ENCODE results near the gene DNM1.

DNM1 gene

DNA sequence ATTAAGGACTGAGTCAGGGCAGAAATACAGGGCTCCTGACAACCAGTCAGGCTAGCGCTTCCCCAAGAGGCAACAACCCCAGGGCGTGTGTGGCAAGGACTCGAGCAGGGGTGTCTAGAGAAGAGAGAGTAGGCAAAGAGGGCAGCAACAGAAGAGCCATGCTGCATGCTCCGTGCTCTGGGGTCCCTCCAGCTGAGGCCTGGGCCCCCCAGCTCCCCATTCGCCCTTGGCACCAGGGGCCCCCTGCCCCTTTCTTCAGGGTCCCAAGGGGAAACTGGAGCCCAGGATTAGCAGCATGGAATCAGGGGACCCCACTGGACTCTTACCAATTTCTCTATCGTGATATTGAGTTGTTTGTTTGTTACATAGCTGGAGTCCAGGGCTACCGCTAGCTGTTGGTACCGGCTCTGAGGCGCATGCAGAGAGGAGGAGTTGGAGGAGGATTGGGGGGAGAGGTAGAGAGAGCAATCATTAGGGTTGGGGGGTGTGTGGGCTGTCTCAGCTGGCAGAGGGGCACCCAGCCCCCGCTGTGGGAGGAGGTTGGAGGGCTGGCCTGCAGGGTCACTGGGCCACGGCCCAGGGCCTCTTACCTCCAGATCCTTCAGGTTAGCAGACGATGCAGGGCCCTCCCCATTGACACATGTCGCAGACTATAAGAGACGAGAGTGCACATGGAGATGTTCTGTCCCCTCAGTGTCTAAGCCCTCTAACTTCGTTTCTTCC is 63.9 kb downstream of the DNM1 start:
- TF ChIP-seq CTCF (IDR thresholded peaks at IDR 0.05; ENCODE audit: insufficient read depth, low read length, missing control alignments) = no peak
- ChIA-PET POLR2A (interaction anchor here (1.0 kb wide), 1 partner anchor 22 kb away, joined by 3 read pairs; no protein-coding TSS in a partner anchor), CTCF (interaction anchor here (0.6 to 5.2 kb wide), 2 partner anchors 12 to 86 kb away, joined by 3 to 32 read pairs; no protein-coding TSS in a partner anchor)
- no peak for DNase-seq (ENCODE audit: low read depth, low spot score)
- no peak overlapping the region for H3K4me3 ChIP-seq (ENCODE audit: low read depth, low read length)

DNA sequence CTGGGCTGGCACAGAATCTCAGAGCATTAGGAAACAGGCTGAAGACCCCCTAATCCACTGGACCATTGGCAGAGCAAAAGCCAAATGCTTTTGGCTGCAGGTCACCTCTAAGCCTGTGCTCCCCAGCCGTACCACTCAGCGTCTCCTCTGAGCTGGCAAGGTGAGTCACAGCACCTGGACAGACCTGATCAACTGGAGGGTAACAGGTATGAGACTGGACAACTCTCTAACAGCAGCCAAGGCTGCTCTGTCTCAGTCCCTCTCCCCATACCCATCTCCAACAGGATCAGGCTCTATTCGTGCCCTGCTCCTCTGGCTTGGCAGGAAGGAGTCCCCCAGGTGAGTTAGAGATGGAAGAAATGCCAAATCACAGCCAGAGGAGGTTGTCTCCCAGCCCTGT is 67.9 kb downstream of the DNM1 start:
- no peak for DNase-seq (ENCODE audit: low read depth, low spot score)
- H3K4me3 ChIP-seq (ENCODE audit: low read depth, low read length) = no peak overlapping the region
- no peak for TF ChIP-seq CTCF (IDR thresholded peaks at IDR 0.05; ENCODE audit: insufficient read depth, low read length, missing control alignments)
- ChIA-PET POLR2A (no interaction called here), CTCF (interaction anchor here (1.1 to 1.6 kb wide), 2 partner anchors 19 to 72 kb away, joined by 3 read pairs; no protein-coding TSS in a partner anchor)

GRCh38 chr9:128271512-128271911 is 68.3 kb downstream of the DNM1 start:
- CTCF ChIA-PET = interaction anchor here (1.1 to 1.6 kb wide), 2 partner anchors 19 to 71 kb away, joined by 3 read pairs; no protein-coding TSS in a partner anchor
- H3K4me3 ChIP-seq (ENCODE audit: low read depth, low read length) = no peak overlapping the region

DNA sequence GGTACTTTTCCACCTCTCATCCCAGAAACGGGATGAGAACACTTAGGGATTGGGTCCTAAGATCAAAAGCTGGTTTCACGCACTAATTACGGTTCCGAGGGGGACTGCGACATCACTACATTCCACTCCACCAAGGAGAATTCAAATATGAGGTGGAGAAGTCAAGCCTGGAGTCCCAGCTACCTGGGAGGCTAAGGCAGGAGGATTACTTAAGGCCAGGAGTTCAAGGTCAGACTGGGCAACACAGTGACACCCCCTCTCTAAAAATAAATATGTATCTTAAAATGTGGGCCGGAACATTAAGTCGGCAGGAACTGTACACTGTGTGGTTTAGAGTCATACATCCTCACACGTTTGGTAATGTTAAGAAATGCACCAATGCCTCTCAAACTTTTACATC is 71.1 kb downstream of the DNM1 start:
- no peak for DNase-seq (ENCODE audit: low read depth, low spot score)
- H3K4me3 ChIP-seq (ENCODE audit: low read depth, low read length) = peak overlapping the region; percentile 92
- POLR2A ChIA-PET = no interaction called here
- no peak for TF ChIP-seq CTCF (IDR thresholded peaks at IDR 0.05; ENCODE audit: insufficient read depth, low read length, missing control alignments)
- CTCF ChIA-PET = interaction anchor here (1.2 to 1.9 kb wide), 2 partner anchors 10 to 19 kb away, joined by 4 to 6 read pairs; no protein-coding TSS in a partner anchor

More at GRCh38 chr9:128271512-128271911, 68.3 kb downstream of the DNM1 start:
- TF ChIP-seq CTCF (IDR thresholded peaks at IDR 0.05; ENCODE audit: insufficient read depth, low read length, missing control alignments) = no peak
- POLR2A ChIA-PET = no interaction called here
- DNase-seq (ENCODE audit: low read depth, low spot score) = no peak

DNA sequence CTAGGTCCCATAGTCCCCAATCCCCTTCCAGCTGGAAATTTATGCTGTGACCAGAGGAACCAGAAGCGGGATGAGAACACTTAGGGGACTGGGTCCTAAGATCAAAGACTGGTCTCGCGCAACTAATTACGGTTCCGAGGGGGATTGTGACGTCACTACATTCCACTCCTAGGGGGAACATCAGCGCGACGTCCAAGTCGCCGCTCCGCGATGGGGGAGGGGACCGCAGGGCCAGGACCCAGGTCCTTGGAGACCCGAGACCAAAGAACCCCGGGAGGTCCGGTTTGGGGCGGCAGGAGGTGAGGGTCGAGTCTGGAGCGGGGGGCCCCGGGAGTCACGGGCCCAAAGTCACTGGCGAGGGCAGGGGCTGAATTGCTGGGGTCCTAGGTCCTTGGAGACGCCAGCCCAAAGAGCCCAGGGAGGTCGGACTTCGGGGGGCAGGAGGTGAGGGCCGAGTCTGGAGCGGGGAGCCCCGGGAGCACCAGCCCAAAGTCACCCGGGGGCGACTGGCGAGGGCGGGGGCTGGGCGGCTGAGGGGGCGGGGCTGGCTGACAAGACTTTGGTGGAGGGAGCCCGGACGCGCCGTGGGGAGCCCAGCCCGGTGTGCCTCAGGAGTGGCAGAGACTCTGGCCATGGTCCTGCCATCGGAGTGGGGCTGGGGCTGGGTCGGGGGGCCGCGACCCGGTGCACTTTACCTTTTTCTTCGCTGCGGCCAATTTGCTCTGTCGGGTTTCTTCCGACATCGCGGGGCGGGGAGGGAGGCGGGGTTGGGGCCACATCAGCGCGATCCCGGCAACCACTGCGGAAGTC is 72.2 kb downstream of the DNM1 start, which contains the start of gene GOLGA2:
Gene GOLGA2 (minus strand): TSS at position 810 of the 810 bp plus-strand sequence. CDS start 31 bp downstream, at position 779.
- no peak for DNase-seq (ENCODE audit: low read depth, low spot score)
- H3K4me3 ChIP-seq (ENCODE audit: low read depth, low read length) = peak within 1 kb of the TSS; percentile 92
- no peak for TF ChIP-seq CTCF (IDR thresholded peaks at IDR 0.05; ENCODE audit: insufficient read depth, low read length, missing control alignments)
- POLR2A ChIA-PET = interaction anchor here (0.5 to 0.9 kb wide), 12 partner anchors 14 to 96 kb away, joined by 3 to 5 read pairs (median 3); partner anchors contain the start of gene URM1
- CTCF ChIA-PET = interaction anchor here (0.6 to 1.0 kb wide), 4 partner anchors 18 to 158 kb away, joined by 3 to 5 read pairs (median 3); no protein-coding TSS in a partner anchor

Data from AG04449 (cell line).